ENCODE data around the gene NR3C2. TPM values are rescaled to one million over a fixed set of nuclear protein-coding genes. Genes with fewer than 3 reads are reported as not detected.

Gene NR3C2
- polyA plus RNA-seq, 1 donor from 2014 or later, result 0.06 TPM

DNA sequence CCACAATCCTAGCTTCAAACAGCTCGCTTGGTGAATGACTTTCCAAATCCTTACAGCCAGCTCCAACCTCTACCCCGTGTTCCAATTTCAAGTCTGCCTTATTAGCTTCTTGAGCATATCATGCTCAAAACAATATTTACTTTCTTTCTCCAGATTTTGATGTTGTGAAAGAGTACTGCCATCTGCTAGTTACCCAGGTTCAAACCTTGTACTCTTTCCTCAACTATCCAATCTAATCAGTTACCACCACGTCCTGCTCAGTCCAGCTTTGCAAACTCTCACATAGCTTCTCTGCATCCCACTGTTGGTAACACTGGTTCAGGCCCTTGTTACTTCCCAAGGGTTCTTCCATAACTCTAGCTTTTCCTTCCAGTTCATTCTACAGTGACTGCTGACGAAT lies 179.1 kb downstream of the NR3C2 start:
- Histone ChIP-seq H3K36me3 (ENCODE audit: insufficient read depth, low read length) (no peaks in the 10 kb centered on the region), H3K79me2 (replicated peaks; ENCODE audit: insufficient read depth, low read length) (no peaks in the 10 kb centered on the region), H3K27ac (ENCODE audit: low read length) (no peak overlapping the region), H3K9me2 (ENCODE audit: insufficient read depth, low read length) (no peaks in the 10 kb centered on the region), H4K20me1 (ENCODE audit: insufficient read depth) (no peaks in the 10 kb centered on the region), H3K4me3 (ENCODE audit: low read length) (no peak overlapping the region), H3K27me3 (ENCODE audit: insufficient read depth, low read depth, low read length) (no peaks in the 10 kb centered on the region), H2AFZ (ENCODE audit: low read depth, low read length) (no peak overlapping the region), H3K9me3 (ENCODE audit: low read length) (no peaks in the 10 kb centered on the region), H3F3A (ENCODE audit: insufficient read depth, low read length, poor library complexity, severe bottlenecking) (no peaks in the 10 kb centered on the region), H3K9ac (ENCODE audit: low read length) (no peak overlapping the region), H3K4me2 (ENCODE audit: low read length) (no peak overlapping the region)
- TF ChIP-seq, protein P1, sequence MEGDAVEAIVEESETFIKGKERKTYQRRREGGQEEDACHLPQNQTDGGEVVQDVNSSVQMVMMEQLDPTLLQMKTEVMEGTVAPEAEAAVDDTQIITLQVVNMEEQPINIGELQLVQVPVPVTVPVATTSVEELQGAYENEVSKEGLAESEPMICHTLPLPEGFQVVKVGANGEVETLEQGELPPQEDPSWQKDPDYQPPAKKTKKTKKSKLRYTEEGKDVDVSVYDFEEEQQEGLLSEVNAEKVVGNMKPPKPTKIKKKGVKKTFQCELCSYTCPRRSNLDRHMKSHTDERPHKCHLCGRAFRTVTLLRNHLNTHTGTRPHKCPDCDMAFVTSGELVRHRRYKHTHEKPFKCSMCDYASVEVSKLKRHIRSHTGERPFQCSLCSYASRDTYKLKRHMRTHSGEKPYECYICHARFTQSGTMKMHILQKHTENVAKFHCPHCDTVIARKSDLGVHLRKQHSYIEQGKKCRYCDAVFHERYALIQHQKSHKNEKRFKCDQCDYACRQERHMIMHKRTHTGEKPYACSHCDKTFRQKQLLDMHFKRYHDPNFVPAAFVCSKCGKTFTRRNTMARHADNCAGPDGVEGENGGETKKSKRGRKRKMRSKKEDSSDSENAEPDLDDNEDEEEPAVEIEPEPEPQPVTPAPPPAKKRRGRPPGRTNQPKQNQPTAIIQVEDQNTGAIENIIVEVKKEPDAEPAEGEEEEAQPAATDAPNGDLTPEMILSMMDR (IDR thresholded peaks at IDR 0.05; ENCODE audit: poor library complexity, severe bottlenecking), result no peak
- no peak for TF ChIP-seq SMC3 (conservative IDR thresholded peaks at IDR 0.05; ENCODE audit: poor library complexity)
- TF ChIP-seq RAD21 (conservative IDR thresholded peaks at IDR 0.05), result no peak
- no peak for TF ChIP-seq EP300 (conservative IDR thresholded peaks at IDR 0.05; ENCODE audit: poor library complexity, severe bottlenecking)
- TF ChIP-seq EZH2 (IDR thresholded peaks at IDR 0.05; ENCODE audit: borderline replicate concordance, insufficient read depth, low read length, poor library complexity, severe bottlenecking), result no peak
- TF ChIP-seq, protein P2, sequence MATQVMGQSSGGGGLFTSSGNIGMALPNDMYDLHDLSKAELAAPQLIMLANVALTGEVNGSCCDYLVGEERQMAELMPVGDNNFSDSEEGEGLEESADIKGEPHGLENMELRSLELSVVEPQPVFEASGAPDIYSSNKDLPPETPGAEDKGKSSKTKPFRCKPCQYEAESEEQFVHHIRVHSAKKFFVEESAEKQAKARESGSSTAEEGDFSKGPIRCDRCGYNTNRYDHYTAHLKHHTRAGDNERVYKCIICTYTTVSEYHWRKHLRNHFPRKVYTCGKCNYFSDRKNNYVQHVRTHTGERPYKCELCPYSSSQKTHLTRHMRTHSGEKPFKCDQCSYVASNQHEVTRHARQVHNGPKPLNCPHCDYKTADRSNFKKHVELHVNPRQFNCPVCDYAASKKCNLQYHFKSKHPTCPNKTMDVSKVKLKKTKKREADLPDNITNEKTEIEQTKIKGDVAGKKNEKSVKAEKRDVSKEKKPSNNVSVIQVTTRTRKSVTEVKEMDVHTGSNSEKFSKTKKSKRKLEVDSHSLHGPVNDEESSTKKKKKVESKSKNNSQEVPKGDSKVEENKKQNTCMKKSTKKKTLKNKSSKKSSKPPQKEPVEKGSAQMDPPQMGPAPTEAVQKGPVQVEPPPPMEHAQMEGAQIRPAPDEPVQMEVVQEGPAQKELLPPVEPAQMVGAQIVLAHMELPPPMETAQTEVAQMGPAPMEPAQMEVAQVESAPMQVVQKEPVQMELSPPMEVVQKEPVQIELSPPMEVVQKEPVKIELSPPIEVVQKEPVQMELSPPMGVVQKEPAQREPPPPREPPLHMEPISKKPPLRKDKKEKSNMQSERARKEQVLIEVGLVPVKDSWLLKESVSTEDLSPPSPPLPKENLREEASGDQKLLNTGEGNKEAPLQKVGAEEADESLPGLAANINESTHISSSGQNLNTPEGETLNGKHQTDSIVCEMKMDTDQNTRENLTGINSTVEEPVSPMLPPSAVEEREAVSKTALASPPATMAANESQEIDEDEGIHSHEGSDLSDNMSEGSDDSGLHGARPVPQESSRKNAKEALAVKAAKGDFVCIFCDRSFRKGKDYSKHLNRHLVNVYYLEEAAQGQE (IDR thresholded peaks at IDR 0.05; ENCODE audit: borderline replicate concordance), result no peak
- TF ChIP-seq TAF1 (IDR thresholded peaks at IDR 0.05; ENCODE audit: low read depth), result no peak
- no peak for TF ChIP-seq MXI1 (conservative IDR thresholded peaks at IDR 0.05; ENCODE audit: poor library complexity, severe bottlenecking)
- TF ChIP-seq POLR2AphosphoS5 (IDR thresholded peaks at IDR 0.05), result no peak

DNA sequence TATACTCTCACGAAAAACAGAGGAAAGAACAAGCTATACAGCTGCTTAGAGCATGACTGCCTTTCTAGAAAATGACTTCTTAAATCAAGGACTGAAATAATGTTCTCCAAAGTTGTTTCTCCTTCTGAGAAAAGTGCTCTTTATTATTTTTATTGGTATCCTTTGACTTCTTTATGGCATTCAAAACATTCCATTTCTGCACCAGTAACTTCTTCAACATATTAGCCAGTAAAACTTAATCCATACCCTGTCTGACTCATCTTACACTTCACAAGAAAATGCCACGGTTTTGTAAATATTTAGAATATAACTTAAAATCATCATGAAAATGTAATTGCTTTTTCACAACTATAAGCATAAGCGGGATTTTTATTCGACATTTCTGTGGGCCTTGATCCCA lies 180.4 kb downstream of the NR3C2 start:
- no peak overlapping the region for H3K9ac ChIP-seq (ENCODE audit: low read length)
- no peak overlapping the region for H3K4me2 ChIP-seq (ENCODE audit: low read length)
- TF ChIP-seq RAD21 (conservative IDR thresholded peaks at IDR 0.05), result no peak
- TF ChIP-seq EP300 (conservative IDR thresholded peaks at IDR 0.05; ENCODE audit: poor library complexity, severe bottlenecking), result no peak
- no peak for TF ChIP-seq TAF1 (IDR thresholded peaks at IDR 0.05; ENCODE audit: low read depth)
- TF ChIP-seq SMC3 (conservative IDR thresholded peaks at IDR 0.05; ENCODE audit: poor library complexity), result no peak
- TF ChIP-seq EZH2 (IDR thresholded peaks at IDR 0.05; ENCODE audit: borderline replicate concordance, insufficient read depth, low read length, poor library complexity, severe bottlenecking), result no peak
- no peak for TF ChIP-seq POLR2AphosphoS5 (IDR thresholded peaks at IDR 0.05)
- TF ChIP-seq, protein P1 (IDR thresholded peaks at IDR 0.05; ENCODE audit: poor library complexity, severe bottlenecking), result no peak
- no peak for TF ChIP-seq MXI1 (conservative IDR thresholded peaks at IDR 0.05; ENCODE audit: poor library complexity, severe bottlenecking)
- TF ChIP-seq, protein P2 (IDR thresholded peaks at IDR 0.05; ENCODE audit: borderline replicate concordance), result no peak
- no peak overlapping the region for H2AFZ ChIP-seq (ENCODE audit: low read depth, low read length)
- no peaks in the 10 kb centered on the region for H3K9me2 ChIP-seq (ENCODE audit: insufficient read depth, low read length)
- no peaks in the 10 kb centered on the region for H3K79me2 ChIP-seq (replicated peaks; ENCODE audit: insufficient read depth, low read length)
- no peaks in the 10 kb centered on the region for H3K36me3 ChIP-seq (ENCODE audit: insufficient read depth, low read length)
- H3K9me3 ChIP-seq (ENCODE audit: low read length), result no peaks in the 10 kb centered on the region
- no peaks in the 10 kb centered on the region for H3K27me3 ChIP-seq (ENCODE audit: insufficient read depth, low read depth, low read length)
- H4K20me1 ChIP-seq (ENCODE audit: insufficient read depth), result no peaks in the 10 kb centered on the region
- no peaks in the 10 kb centered on the region for H3F3A ChIP-seq (ENCODE audit: insufficient read depth, low read length, poor library complexity, severe bottlenecking)
- no peak overlapping the region for H3K4me3 ChIP-seq (ENCODE audit: low read length)
- H3K27ac ChIP-seq (ENCODE audit: low read length), result no peak overlapping the region

Measured in neural cell (in vitro differentiated cells).